ENCODE measurements around the gene CWC15.

DNA sequence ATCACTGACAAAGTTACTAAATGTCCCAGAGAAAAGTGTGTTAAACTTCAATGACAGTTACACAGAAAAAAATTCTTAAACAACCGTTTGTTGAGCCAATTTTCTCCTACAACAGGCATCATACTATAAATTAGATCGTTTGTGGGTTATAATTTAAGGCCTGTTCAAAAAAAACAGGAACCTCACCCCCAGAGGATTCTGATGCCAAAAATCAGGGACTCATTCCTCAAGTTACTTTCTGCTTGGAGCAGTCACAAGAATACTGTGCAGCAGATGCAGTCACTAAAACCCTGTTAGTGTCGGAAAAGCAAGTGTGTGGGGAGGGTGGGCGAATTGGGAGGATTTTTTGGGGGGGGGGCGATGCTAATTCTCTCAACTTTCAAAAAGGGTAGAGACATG is 657 bp downstream of the CWC15 start:
- TF ChIP-seq, protein P1, sequence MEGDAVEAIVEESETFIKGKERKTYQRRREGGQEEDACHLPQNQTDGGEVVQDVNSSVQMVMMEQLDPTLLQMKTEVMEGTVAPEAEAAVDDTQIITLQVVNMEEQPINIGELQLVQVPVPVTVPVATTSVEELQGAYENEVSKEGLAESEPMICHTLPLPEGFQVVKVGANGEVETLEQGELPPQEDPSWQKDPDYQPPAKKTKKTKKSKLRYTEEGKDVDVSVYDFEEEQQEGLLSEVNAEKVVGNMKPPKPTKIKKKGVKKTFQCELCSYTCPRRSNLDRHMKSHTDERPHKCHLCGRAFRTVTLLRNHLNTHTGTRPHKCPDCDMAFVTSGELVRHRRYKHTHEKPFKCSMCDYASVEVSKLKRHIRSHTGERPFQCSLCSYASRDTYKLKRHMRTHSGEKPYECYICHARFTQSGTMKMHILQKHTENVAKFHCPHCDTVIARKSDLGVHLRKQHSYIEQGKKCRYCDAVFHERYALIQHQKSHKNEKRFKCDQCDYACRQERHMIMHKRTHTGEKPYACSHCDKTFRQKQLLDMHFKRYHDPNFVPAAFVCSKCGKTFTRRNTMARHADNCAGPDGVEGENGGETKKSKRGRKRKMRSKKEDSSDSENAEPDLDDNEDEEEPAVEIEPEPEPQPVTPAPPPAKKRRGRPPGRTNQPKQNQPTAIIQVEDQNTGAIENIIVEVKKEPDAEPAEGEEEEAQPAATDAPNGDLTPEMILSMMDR (IDR thresholded peaks at IDR 0.05 in 2 of 3, conservative IDR thresholded peaks at IDR 0.05 in 1 of 3; ENCODE audit: control insufficient read depth in 2 of 3, extremely low read depth in 1 of 3, insufficient read depth in 1 of 3, low read depth in 3 of 3, low read length in 3 of 3) = no peak
- no peak for TF ChIP-seq EED (IDR thresholded peaks at IDR 0.05; ENCODE audit: low read depth)
- TF ChIP-seq POLR2AphosphoS5 (IDR thresholded peaks at IDR 0.05; ENCODE audit: low read length) = no peak
- no peak for TF ChIP-seq ETV6 (conservative IDR thresholded peaks at IDR 0.05 in 1 of 2, IDR thresholded peaks at IDR 0.05 in 1 of 2; ENCODE audit: borderline replicate concordance in 1 of 2, low read depth in 1 of 2)
- TF ChIP-seq CHD1 (IDR thresholded peaks at IDR 0.05; ENCODE audit: low read depth, low read length) = no peak
- TF ChIP-seq, protein P2, sequence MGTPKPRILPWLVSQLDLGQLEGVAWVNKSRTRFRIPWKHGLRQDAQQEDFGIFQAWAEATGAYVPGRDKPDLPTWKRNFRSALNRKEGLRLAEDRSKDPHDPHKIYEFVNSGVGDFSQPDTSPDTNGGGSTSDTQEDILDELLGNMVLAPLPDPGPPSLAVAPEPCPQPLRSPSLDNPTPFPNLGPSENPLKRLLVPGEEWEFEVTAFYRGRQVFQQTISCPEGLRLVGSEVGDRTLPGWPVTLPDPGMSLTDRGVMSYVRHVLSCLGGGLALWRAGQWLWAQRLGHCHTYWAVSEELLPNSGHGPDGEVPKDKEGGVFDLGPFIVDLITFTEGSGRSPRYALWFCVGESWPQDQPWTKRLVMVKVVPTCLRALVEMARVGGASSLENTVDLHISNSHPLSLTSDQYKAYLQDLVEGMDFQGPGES (IDR thresholded peaks at IDR 0.05) = no peak
- TF ChIP-seq EZH2 (IDR thresholded peaks at IDR 0.05; ENCODE audit: borderline replicate concordance, control insufficient read depth, low read depth, low read length) = no peak
- no peak for TF ChIP-seq JUNB (IDR thresholded peaks at IDR 0.05)
- no peak for TF ChIP-seq REST (IDR thresholded peaks at IDR 0.05; ENCODE audit: low read depth, low read length)
- TF ChIP-seq CHD4 (IDR thresholded peaks at IDR 0.05) = no peak
- no peak for TF ChIP-seq POLR2A (IDR thresholded peaks at IDR 0.05; ENCODE audit: low read depth, low read length)
- TF ChIP-seq EP300 (IDR thresholded peaks at IDR 0.05; ENCODE audit: borderline replicate concordance in 1 of 2, control insufficient read depth in 1 of 2, low read depth in 2 of 2, low read length in 2 of 2) = no peak
- TF ChIP-seq SMAD1 (IDR thresholded peaks at IDR 0.05; ENCODE audit: low read depth, partially characterized antibody) = no peak
- no peak for TF ChIP-seq DPF2 (IDR thresholded peaks at IDR 0.05)
